SK-N-SH treated with all-trans-retinoic acid at 6 μM for 48 hours (cell line): Measurements from ENCODE around the gene FMO3.

Experiments
- ATAC-seq: fragments of 200-7000 bp; cut with Tn5 transposase; 3 replicates; pipeline ENCODE4 v1.9.1; 2020; ENCODE audit warnings: mild to moderate bottlenecking, moderate library complexity
- ARNTL ChIP-seq: fragments of 450-650 bp; formaldehyde crosslinking; IDR thresholded peaks from 2 replicates; pipeline ENCODE4 v1.5.0; 2020; ENCODE audit warnings: low read depth, mild to moderate bottlenecking, moderate library complexity, borderline replicate concordance
- BACH2 ChIP-seq: fragments of 250-450 bp; sonication (Bioruptor Pico); IDR thresholded peaks from 2 replicates; pipeline ENCODE4 v1.9.0; 2021; ENCODE audit warnings: mild to moderate bottlenecking, borderline replicate concordance
- CSDC2 ChIP-seq: fragments of 250-450 bp; sonication (Bioruptor Pico); IDR thresholded peaks from 2 replicates; pipeline ENCODE4 v1.5.0; 2020; ENCODE audit warnings: mild to moderate bottlenecking, moderate library complexity
- CSRNP3 ChIP-seq: fragments of 250-450 bp; sonication (Bioruptor Pico); IDR thresholded peaks from 2 replicates; pipeline ENCODE4 v1.5.1; 2021; ENCODE audit warnings: mild to moderate bottlenecking, moderate library complexity
- ESRRG ChIP-seq: fragments of 250-450 bp; sonication (Bioruptor Pico); IDR thresholded peaks from 2 replicates; pipeline ENCODE4 v1.6.1; 2021; ENCODE audit warnings: mild to moderate bottlenecking
- GLIS3 ChIP-seq: fragments of 250-450 bp; sonication (Bioruptor Pico); IDR thresholded peaks from 2 replicates; pipeline ENCODE4 v1.5.0; 2020; ENCODE audit warnings: mild to moderate bottlenecking, moderate library complexity
- ISL1 ChIP-seq: fragments of 250-450 bp; sonication (Bioruptor Pico); IDR thresholded peaks from 2 replicates; pipeline ENCODE4 v2.1.2; 2022; ENCODE audit warnings: mild to moderate bottlenecking, moderate library complexity
- PPARA ChIP-seq: fragments of 250-450 bp; sonication (Bioruptor Pico); IDR thresholded peaks from 2 replicates; pipeline ENCODE4 v1.5.0; 2020; ENCODE audit warnings: mild to moderate bottlenecking, borderline replicate concordance
- RARB ChIP-seq: fragments of 250-450 bp; sonication (Bioruptor Pico); IDR thresholded peaks from 2 replicates; pipeline ENCODE4 v1.8.0; 2021; ENCODE audit warnings: mild to moderate bottlenecking, moderate library complexity
- SNAI2 ChIP-seq: fragments of 250-450 bp; sonication (Bioruptor Pico); IDR thresholded peaks from 2 replicates; pipeline ENCODE4 v1.5.0; 2020; ENCODE audit warnings: mild to moderate bottlenecking, moderate library complexity
- TCF4 ChIP-seq: fragments of 250-450 bp; sonication (Bioruptor Pico); IDR thresholded peaks from 2 replicates; pipeline ENCODE4 v1.8.0; 2021; ENCODE audit warnings: mild to moderate bottlenecking, moderate library complexity, borderline replicate concordance
- TOX ChIP-seq: fragments of 250-450 bp; sonication (Bioruptor Pico); IDR thresholded peaks from 2 replicates; pipeline ENCODE4 v1.8.0; 2021; ENCODE audit warnings: mild to moderate bottlenecking, moderate library complexity, borderline replicate concordance
- ZC3H10 ChIP-seq: fragments of 250-450 bp; sonication (Bioruptor Pico); IDR thresholded peaks from 2 replicates; pipeline ENCODE4 v1.5.1; 2021; ENCODE audit warnings: mild to moderate bottlenecking, moderate library complexity
- ZFP3 ChIP-seq: fragments of 250-450 bp; sonication (Bioruptor Pico); IDR thresholded peaks from 2 replicates; pipeline ENCODE4 v1.5.0; 2020; ENCODE audit warnings: mild to moderate bottlenecking, moderate library complexity
- ZNF8 ChIP-seq: fragments of 450-650 bp; formaldehyde crosslinking; IDR thresholded peaks from 2 replicates; pipeline ENCODE4 v1.5.0; 2020; ENCODE audit warnings: mild to moderate bottlenecking, moderate library complexity
- TF ChIP-seq, protein P1 (sequence below): fragments of 250-450 bp; sonication (Bioruptor Pico); IDR thresholded peaks from 2 replicates; pipeline ENCODE4 v1.8.0; 2021; ENCODE audit warnings: low read depth, mild to moderate bottlenecking, moderate library complexity, borderline replicate concordance
- TF ChIP-seq, protein P2 (sequence below): fragments of 250-450 bp; sonication (Bioruptor Pico); IDR thresholded peaks from 2 replicates; pipeline ENCODE4 v1.5.0; 2020; ENCODE audit warnings: mild to moderate bottlenecking, moderate library complexity
- TF ChIP-seq, protein P3 (sequence below): fragments of 250-450 bp; sonication (Bioruptor Pico); IDR thresholded peaks from 2 replicates; pipeline ENCODE4 v1.8.0; 2020; ENCODE audit warnings: mild to moderate bottlenecking, moderate library complexity, borderline replicate concordance

Gene FMO3

GRCh38 chr1:171116676-171117075 lies 26.0 kb downstream of the FMO3 start:
- no peak for ATAC-seq
- TF ChIP-seq PPARA (CRISPR knock-in tag) (no peak), BACH2 (CRISPR knock-in tag) (no peak), CSDC2 (CRISPR knock-in tag) (no peak), GLIS3 (CRISPR knock-in tag) (no peak), SNAI2 (CRISPR knock-in tag) (no peak), ARNTL (CRISPR knock-in tag) (no peak), ZFP3 (no peak), TOX (CRISPR knock-in tag) (no peak)
- TF ChIP-seq, protein P1, sequence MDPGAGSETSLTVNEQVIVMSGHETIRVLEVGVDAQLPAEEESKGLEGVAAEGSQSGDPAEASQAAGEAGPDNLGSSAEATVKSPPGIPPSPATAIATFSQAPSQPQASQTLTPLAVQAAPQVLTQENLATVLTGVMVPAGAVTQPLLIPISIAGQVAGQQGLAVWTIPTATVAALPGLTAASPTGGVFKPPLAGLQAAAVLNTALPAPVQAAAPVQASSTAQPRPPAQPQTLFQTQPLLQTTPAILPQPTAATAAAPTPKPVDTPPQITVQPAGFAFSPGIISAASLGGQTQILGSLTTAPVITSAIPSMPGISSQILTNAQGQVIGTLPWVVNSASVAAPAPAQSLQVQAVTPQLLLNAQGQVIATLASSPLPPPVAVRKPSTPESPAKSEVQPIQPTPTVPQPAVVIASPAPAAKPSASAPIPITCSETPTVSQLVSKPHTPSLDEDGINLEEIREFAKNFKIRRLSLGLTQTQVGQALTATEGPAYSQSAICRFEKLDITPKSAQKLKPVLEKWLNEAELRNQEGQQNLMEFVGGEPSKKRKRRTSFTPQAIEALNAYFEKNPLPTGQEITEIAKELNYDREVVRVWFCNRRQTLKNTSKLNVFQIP, result no peak
- TF ChIP-seq, protein P2, sequence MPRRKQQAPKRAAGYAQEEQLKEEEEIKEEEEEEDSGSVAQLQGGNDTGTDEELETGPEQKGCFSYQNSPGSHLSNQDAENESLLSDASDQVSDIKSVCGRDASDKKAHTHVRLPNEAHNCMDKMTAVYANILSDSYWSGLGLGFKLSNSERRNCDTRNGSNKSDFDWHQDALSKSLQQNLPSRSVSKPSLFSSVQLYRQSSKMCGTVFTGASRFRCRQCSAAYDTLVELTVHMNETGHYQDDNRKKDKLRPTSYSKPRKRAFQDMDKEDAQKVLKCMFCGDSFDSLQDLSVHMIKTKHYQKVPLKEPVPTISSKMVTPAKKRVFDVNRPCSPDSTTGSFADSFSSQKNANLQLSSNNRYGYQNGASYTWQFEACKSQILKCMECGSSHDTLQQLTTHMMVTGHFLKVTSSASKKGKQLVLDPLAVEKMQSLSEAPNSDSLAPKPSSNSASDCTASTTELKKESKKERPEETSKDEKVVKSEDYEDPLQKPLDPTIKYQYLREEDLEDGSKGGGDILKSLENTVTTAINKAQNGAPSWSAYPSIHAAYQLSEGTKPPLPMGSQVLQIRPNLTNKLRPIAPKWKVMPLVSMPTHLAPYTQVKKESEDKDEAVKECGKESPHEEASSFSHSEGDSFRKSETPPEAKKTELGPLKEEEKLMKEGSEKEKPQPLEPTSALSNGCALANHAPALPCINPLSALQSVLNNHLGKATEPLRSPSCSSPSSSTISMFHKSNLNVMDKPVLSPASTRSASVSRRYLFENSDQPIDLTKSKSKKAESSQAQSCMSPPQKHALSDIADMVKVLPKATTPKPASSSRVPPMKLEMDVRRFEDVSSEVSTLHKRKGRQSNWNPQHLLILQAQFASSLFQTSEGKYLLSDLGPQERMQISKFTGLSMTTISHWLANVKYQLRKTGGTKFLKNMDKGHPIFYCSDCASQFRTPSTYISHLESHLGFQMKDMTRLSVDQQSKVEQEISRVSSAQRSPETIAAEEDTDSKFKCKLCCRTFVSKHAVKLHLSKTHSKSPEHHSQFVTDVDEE, result no peak
- TF ChIP-seq, protein P3, sequence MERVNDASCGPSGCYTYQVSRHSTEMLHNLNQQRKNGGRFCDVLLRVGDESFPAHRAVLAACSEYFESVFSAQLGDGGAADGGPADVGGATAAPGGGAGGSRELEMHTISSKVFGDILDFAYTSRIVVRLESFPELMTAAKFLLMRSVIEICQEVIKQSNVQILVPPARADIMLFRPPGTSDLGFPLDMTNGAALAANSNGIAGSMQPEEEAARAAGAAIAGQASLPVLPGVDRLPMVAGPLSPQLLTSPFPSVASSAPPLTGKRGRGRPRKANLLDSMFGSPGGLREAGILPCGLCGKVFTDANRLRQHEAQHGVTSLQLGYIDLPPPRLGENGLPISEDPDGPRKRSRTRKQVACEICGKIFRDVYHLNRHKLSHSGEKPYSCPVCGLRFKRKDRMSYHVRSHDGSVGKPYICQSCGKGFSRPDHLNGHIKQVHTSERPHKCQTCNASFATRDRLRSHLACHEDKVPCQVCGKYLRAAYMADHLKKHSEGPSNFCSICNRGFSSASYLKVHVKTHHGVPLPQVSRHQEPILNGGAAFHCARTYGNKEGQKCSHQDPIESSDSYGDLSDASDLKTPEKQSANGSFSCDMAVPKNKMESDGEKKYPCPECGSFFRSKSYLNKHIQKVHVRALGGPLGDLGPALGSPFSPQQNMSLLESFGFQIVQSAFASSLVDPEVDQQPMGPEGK (CRISPR knock-in tag), result no peak

- TF ChIP-seq CSDC2 (CRISPR knock-in tag) (no peak), CSRNP3 (CRISPR knock-in tag) (no peak), TCF4 (CRISPR knock-in tag) (no peak), RARB (no peak), BACH2 (CRISPR knock-in tag) (no peak), ISL1 (CRISPR knock-in tag) (no peak), ZNF8 (CRISPR knock-in tag) (no peak), ESRRG (CRISPR knock-in tag) (no peak)
- TF ChIP-seq, protein P1, result no peak
- ATAC-seq, result no peak
Measured at GRCh38 chr1:171117085-171117484, 26.4 kb downstream of the FMO3 start.

DNA sequence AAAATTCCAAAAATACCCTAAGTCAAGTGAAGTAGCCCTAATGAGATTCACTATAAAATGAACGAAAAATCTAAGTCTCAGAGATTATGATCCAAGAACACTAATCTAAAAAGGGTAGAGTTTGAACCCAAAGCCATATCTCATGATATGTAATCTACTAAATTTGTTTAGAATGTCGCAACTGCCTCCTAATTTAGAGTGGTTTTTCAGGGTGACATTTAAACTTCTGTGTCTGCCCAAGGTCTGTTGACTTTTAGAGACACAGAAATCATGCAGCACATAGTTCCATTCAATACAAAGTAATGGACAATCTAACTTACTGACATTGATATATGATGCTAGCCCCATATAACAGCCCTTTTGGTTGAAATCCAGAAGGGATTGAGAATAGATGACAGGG lies 28.9 kb downstream of the FMO3 start:
- ATAC-seq, result no peak
- no peak for TF ChIP-seq ESRRG (CRISPR knock-in tag)
- TF ChIP-seq, protein P2, result no peak
- TF ChIP-seq TCF4 (CRISPR knock-in tag), result no peak
- TF ChIP-seq ZC3H10 (CRISPR knock-in tag), result no peak
- TF ChIP-seq, protein P3 (CRISPR knock-in tag), result no peak
